SK-MEL-5 (cell line): ENCODE data around the gene CCDC81. TPM values are rescaled to one million over a fixed set of nuclear protein-coding genes. Genes with fewer than 3 reads are reported as not detected.
"Not testable (repeated sequence)": the region's sequence is repeated elsewhere in the genome, so short reads cannot be mapped to it uniquely, and the experiment has no call there.

Source experiments
- DNase-seq: peaks from one replicate; pipeline ENCODE4 v3.0.0-alpha.2; 2016; ENCODE audit warnings: low read depth, low spot score
- in situ Hi-C: cut with HindIII; loops from 2 replicates; pipeline ENCODE4 v1.10.0; 2016; ENCODE audit warnings: low sequenced_read_pairs, high pct_unique_total_duplicates, low pct_unique_long_range_greater_than_20kb
- polyA plus RNA-seq, 2 experiments: library from polyadenylated mRNA; depleted of rRNA; stranded (reverse); fragments of >200 nt; gene quantifications; 2 replicates each; pipeline ENCODE4 v1.2.3, GENCODE V29; 2015
- total RNA-seq: library from RNA; depleted of rRNA; stranded (reverse); fragments of >200 nt; shearing (Covaris generic); gene quantifications from 2 replicates; pipeline ENCODE4 v1.2.3, GENCODE V29; 2014; rRNA removed

CCDC81 gene
- total RNA-seq: not detected in 2 replicates
- not detected in 2 replicates for polyA plus RNA-seq (2015; cell fraction: cytosol; rRNA removed)
- 1.4 TPM in 1 of 2 replicates, not detected in the other for polyA plus RNA-seq (2015; cell fraction: nucleus; rRNA removed)

- no peak for DNase-seq
- in situ Hi-C loops: no loop called here
These were observed at the start of gene CCDC81 for GRCh38 chr11:86374586-86374985. TSS of gene CCDC81 (plus strand) at chr11:86374887. CDS start at chr11:86375164, 277 bp downstream.

GRCh38 chr11:86335131-86335767 is 39.4 kb upstream of the CCDC81 start:
- in situ Hi-C loops: no loop called here
- DNase-seq: no peak

- no peak for DNase-seq
- in situ Hi-C loops: no loop called here
These were observed 37.5 kb upstream of the CCDC81 start for GRCh38 chr11:86337227-86337626.

GRCh38 chr11:86341382-86341781 is 33.3 kb upstream of the CCDC81 start:
- in situ Hi-C loops: no loop called here
- no peak for DNase-seq

GRCh38 chr11:86346513-86346912 is 28.2 kb upstream of the CCDC81 start:
- in situ Hi-C loops: no loop called here
- no peak for DNase-seq

- in situ Hi-C loops: no loop called here
- DNase-seq: no peak
These were observed 19.4 kb upstream of the CCDC81 start for GRCh38 chr11:86355256-86355655.

GRCh38 chr11:86357412-86357811 is 17.3 kb upstream of the CCDC81 start:
- in situ Hi-C loops, DNase-seq: not testable (repeated sequence)

- in situ Hi-C loops: no loop called here
- DNase-seq: no peak
These were observed 16.0 kb upstream of the CCDC81 start for GRCh38 chr11:86358720-86359119.

- DNase-seq: peak; percentile 47
- in situ Hi-C loops: no loop called here
These were observed 13.8 kb upstream of the CCDC81 start for GRCh38 chr11:86360775-86361395.

- in situ Hi-C loops: no loop called here
- no peak for DNase-seq
These were observed 11.3 kb upstream of the CCDC81 start for GRCh38 chr11:86363424-86363823.

GRCh38 chr11:86365546-86365945 is 9.1 kb upstream of the CCDC81 start:
- DNase-seq: no peak
- in situ Hi-C loops: no loop called here

- in situ Hi-C loops: no loop called here
- DNase-seq: no peak
These were observed 5.0 kb upstream of the CCDC81 start for GRCh38 chr11:86369668-86370067.

- in situ Hi-C loops: no loop called here
- no peak for DNase-seq
These were observed 4.5 kb upstream of the CCDC81 start for GRCh38 chr11:86370171-86370570.

- no peak for DNase-seq
- in situ Hi-C loops: no loop called here
These were observed 3.6 kb upstream of the CCDC81 start for GRCh38 chr11:86370922-86371594.

GRCh38 chr11:86372041-86372440 is 2.6 kb upstream of the CCDC81 start:
- in situ Hi-C loops: no loop called here
- no peak for DNase-seq

- in situ Hi-C loops: no loop called here
- no peak for DNase-seq
These were observed 2.1 kb upstream of the CCDC81 start for GRCh38 chr11:86372586-86372985.

- DNase-seq: no peak
- in situ Hi-C loops: no loop called here
These were observed 618 bp upstream of the CCDC81 start for GRCh38 chr11:86374069-86374468.

GRCh38 chr11:86377972-86378371 is 3.3 kb downstream of the CCDC81 start:
- in situ Hi-C loops: no loop called here
- DNase-seq: no peak
